KMS-11 (cell line): Measurements from ENCODE around the gene HYAL1.

ENCODE experiments used
- H2AFZ ChIP-seq: fragments of 200-600 bp; sonication (generic); 2 replicates; pipeline ENCODE4 v1.6.1; 2016; ENCODE audit warnings: antibody characterized with exemption, mixed run types, low read depth
- H3K27ac ChIP-seq: fragments of 200-600 bp; sonication (generic); 2 replicates; pipeline ENCODE4 v1.6.1; 2016; ENCODE audit warnings: mild to moderate bottlenecking, mixed run types
- H3K27me3 ChIP-seq: fragments of 200-600 bp; sonication (generic); 2 replicates; pipeline ENCODE4 v1.6.1; 2017; ENCODE audit warnings: mild to moderate bottlenecking, low read depth, mixed run types, moderate library complexity; ENCODE audit not compliant: insufficient read depth
- H3K36me3 ChIP-seq: fragments of 200-600 bp; sonication (generic); 2 replicates; pipeline ENCODE4 v1.6.1; 2017; ENCODE audit warnings: mild to moderate bottlenecking, mixed run types; ENCODE audit not compliant: insufficient read depth
- H3K4me1 ChIP-seq: fragments of 200-600 bp; sonication (generic); 2 replicates; pipeline ENCODE4 v1.6.1; 2016; ENCODE audit warnings: mild to moderate bottlenecking, low read depth, mixed run types; ENCODE audit not compliant: poor library complexity, severe bottlenecking
- H3K4me2 ChIP-seq: fragments of 200-600 bp; sonication (generic); 2 replicates; pipeline ENCODE4 v1.7.0; 2016; ENCODE audit warnings: mild to moderate bottlenecking, mixed run types
- H3K4me3 ChIP-seq: fragments of 200-600 bp; sonication (generic); IDR thresholded peaks from 2 replicates; pipeline ENCODE4 v1.6.1; 2017; ENCODE audit warnings: low read depth, low read length, mixed read lengths; ENCODE audit not compliant: insufficient read depth
- H3K79me2 ChIP-seq: fragments of 200-600 bp; sonication (generic); 2 replicates; pipeline ENCODE4 v1.6.1; 2016; ENCODE audit warnings: low read depth, mixed run types; ENCODE audit not compliant: insufficient read depth
- H3K9ac ChIP-seq: fragments of 200-600 bp; sonication (generic); 2 replicates; pipeline ENCODE4 v1.6.1; 2016; ENCODE audit warnings: mild to moderate bottlenecking, mixed run types
- H4K20me1 ChIP-seq: fragments of 200-600 bp; sonication (generic); 2 replicates; pipeline ENCODE4 v1.6.1; 2016; ENCODE audit warnings: mild to moderate bottlenecking, mixed run types; ENCODE audit not compliant: insufficient read depth
- CTCF ChIP-seq: fragments of 200-600 bp; sonication (generic); conservative IDR thresholded peaks from 2 replicates; pipeline ENCODE4 v1.6.1; 2017; ENCODE audit warnings: low read depth, mild to moderate bottlenecking, antibody characterized with exemption, low read length, moderate library complexity, mixed read lengths

The HYAL1 gene

GRCh38 chr3:50269977-50270413 is 33.4 kb downstream of the HYAL1 start:
- Histone ChIP-seq H2AFZ (no peak overlapping the region), H3K36me3 (no peaks in the 10 kb centered on the region), H3K27me3 (peaks cover 26% of the 10 kb centered on the region; the same call in 1 of the 2 replicates), H3K27ac (no peak overlapping the region), H4K20me1 (no peaks in the 10 kb centered on the region), H3K9ac (no peak overlapping the region), H3K4me3 (no peak overlapping the region), H3K4me2 (no peak overlapping the region), H3K79me2 (no peaks in the 10 kb centered on the region), H3K4me1 (no peaks in the 10 kb centered on the region)
- no peak for TF ChIP-seq CTCF

- Histone ChIP-seq H2AFZ (no peak overlapping the region), H4K20me1 (no peaks in the 10 kb centered on the region), H3K9ac (no peak overlapping the region), H3K27ac (no peak overlapping the region), H3K4me2 (no peak overlapping the region), H3K36me3 (no peaks in the 10 kb centered on the region), H3K27me3 (peaks cover 25% of the 10 kb centered on the region; the same call in 1 of the 2 replicates), H3K4me3 (no peak overlapping the region), H3K4me1 (no peaks in the 10 kb centered on the region), H3K79me2 (no peaks in the 10 kb centered on the region)
- TF ChIP-seq CTCF: no peak
Observed at GRCh38 chr3:50269460-50269859, 33.9 kb downstream of the HYAL1 start.

- no peak for TF ChIP-seq CTCF
- H3K27ac ChIP-seq: no peak within 1 kb of the TSS
- H3K27me3 ChIP-seq: peaks cover 20% of the 10 kb centered on the region; the same call in 1 of the 2 replicates
- no peak within 1 kb of the TSS for H3K9ac ChIP-seq
- no peak within 1 kb of the TSS for H3K4me2 ChIP-seq
- H3K79me2 ChIP-seq: no peaks in the 10 kb centered on the region
- no peak within 1 kb of the TSS for H2AFZ ChIP-seq
- no peaks in the 10 kb centered on the region for H3K36me3 ChIP-seq
- no peaks in the 10 kb centered on the region for H4K20me1 ChIP-seq
- H3K4me1 ChIP-seq: no peaks in the 10 kb centered on the region
- H3K4me3 ChIP-seq: no peak within 1 kb of the TSS
Observed at GRCh38 chr3:50268703-50269451, 34.5 kb downstream of the HYAL1 start, which contains the start of gene SEMA3B. Gene SEMA3B, plus strand, starts transcription at chr3:50269147. Its CDS starts 94 bp downstream, at chr3:50269241.

- H4K20me1 ChIP-seq: no peaks in the 10 kb centered on the region
- no peaks in the 10 kb centered on the region for H3K79me2 ChIP-seq
- no peak overlapping the region for H2AFZ ChIP-seq
- H3K9ac ChIP-seq: no peak overlapping the region
- H3K4me1 ChIP-seq: no peaks in the 10 kb centered on the region
- H3K4me2 ChIP-seq: no peak overlapping the region
- H3K27ac ChIP-seq: no peak overlapping the region
- no peak for TF ChIP-seq CTCF
- no peaks in the 10 kb centered on the region for H3K36me3 ChIP-seq
- no peak overlapping the region for H3K4me3 ChIP-seq
- peaks cover 18% of the 10 kb centered on the region; the same call in 1 of the 2 replicates for H3K27me3 ChIP-seq
Observed at GRCh38 chr3:50268276-50268675, 35.1 kb downstream of the HYAL1 start.
